CD4-positive, alpha-beta T cell treated with Interleukin-4 for 1 hour (primary cell): Measurements from ENCODE around the gene XKR7.
"Not testable (repeated sequence)": the region's sequence is repeated elsewhere in the genome, so short reads cannot be mapped to it uniquely, and the experiment has no call there.

Experiments
- DNase-seq, 2 donors: peaks; one replicate each; pipeline ENCODE4 v3.0.0-alpha.2; 2020 to 2022

The XKR7 gene

DNA sequence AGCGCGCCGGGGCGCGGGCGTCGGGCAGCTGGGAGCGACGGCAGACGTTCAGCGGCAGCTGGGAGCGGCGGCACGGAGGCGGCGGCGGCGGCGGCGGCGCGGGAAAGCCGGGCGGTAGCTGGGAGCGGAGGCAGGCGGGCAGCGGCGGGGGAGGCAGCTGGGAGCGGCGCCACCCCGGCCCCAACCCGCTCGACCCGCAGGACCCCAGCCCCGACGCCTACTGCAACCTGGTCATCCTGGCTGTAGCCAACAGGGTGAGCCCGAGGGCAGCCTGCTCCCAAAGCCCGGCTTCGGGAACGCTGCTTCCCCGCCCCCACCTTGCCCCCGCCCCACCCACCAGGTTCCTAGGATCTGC, 51.2 kb downstream of the XKR7 start:
- no peak for DNase-seq

DNA sequence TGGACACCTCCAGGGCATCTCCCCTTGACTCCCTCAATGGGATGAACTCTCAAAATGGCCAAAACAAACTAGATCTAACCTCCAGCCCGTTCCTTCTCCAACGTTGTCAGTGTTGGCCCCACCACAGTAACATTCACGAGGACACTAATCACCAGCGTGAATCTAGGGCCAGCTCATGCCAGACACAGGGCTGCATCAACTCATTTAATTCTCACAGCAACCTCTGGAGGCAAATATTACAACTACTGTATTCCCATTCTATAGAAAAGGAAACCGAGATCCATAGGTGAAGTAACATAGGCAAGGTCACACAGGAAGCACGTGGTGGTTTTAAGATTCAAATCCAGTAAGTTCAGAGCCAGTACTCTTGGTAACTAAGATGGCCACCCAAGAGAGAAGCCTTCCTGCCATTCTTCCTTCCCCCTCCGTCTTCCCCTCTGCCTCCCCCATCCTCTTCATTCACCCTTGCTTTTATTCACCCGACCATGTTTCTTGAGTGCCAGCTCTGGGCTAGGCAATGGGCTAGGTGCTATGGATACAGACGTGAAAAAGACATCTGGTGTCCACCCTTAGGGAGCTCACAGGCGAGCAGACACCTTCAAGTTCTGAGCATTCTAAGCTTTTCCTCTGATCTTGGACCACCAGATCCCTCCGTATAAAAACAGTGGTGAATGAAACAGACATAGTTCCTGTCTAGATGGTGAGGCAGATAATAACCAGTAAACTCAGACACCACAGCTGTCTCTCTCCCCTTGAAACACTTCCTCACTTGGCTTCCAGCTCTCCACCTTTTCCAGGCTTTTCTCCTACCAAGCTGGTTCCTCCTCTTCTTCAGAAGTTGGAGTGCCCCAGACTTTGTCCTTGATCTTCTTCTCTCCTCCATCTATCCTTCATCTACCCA, 51.9 kb downstream of the XKR7 start:
- no peak for DNase-seq

GRCh38 chr20:32021091-32021490, 53.1 kb downstream of the XKR7 start:
- DNase-seq, result no peak

GRCh38 chr20:32024683-32025295, 56.8 kb downstream of the XKR7 start:
- no peak for DNase-seq

DNA sequence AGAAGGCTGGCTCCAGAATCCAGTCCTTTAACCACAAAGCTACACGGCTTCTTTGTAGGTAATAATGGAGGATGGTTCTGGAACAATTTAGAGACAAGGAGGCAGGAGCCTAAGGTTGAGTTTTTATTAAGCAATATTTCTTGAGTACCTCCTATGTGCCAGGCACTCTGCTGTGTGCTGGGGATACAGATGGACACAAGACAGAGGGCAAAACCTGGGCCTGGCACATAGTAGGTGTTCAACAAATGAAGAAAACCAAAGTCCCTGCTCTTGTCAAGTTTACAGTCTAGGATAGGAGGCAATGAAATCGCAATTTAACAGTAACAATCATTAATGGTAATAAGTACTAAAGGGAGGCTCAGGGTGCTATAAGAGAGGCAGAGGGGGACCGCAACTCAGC, 59.7 kb downstream of the XKR7 start:
- no peak for DNase-seq

GRCh38 chr20:32028647-32029372, 60.9 kb downstream of the XKR7 start:
- no peak for DNase-seq

- no peak for DNase-seq
These were observed 61.6 kb downstream of the XKR7 start for GRCh38 chr20:32029561-32029960.

DNA sequence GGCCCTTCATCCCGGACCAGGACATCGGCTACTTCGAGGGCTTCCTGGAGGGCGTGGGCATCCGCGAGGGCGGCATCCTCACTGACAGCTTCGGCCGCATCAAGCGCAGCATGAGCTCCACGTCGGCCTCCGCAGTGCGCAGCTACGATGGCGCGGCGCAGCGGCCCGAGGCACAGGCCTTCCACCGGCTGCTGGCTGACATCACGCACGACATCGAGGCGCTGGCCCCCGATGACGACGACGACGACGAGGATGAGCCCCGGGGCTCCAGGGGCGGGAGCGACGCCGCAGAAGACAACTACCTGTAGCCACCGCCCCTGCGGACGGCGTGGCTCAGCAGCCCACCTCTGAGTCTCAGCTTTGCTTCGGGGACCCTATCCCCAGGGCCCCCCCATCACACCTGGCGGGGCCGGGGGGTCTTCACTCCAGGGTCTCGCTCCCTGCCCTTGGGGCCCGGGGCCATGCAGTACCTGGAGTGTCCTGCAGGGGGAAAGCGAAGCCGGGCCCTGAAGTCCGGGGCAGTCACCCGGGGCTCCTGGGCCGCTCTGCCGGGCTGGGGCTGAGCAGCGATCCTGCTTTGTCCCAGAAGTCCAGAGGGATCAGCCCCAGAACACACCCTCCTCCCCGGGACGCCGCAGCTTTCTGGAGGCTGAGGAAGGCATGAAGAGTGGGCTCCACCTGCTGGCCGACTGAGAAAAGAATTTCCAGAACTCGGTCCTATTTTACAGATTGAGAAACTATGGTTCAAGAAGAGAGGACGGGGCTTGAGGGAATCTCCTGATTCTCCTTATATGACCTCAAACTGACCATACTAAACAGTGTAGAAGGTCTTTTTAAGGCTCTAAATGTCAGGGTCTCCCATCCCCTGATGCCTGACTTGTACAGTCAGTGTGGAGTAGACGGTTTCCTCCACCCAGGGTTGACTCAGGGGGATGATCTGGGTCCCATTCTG, 63.3 kb downstream of the XKR7 start:
- DNase-seq, result peak; percentile 51 to 52

- no peak for DNase-seq
These were observed 65.4 kb downstream of the XKR7 start for GRCh38 chr20:32033316-32033715.

- DNase-seq, result not testable (repeated sequence)
These were observed 65.8 kb downstream of the XKR7 start for GRCh38 chr20:32033721-32034120.

DNA sequence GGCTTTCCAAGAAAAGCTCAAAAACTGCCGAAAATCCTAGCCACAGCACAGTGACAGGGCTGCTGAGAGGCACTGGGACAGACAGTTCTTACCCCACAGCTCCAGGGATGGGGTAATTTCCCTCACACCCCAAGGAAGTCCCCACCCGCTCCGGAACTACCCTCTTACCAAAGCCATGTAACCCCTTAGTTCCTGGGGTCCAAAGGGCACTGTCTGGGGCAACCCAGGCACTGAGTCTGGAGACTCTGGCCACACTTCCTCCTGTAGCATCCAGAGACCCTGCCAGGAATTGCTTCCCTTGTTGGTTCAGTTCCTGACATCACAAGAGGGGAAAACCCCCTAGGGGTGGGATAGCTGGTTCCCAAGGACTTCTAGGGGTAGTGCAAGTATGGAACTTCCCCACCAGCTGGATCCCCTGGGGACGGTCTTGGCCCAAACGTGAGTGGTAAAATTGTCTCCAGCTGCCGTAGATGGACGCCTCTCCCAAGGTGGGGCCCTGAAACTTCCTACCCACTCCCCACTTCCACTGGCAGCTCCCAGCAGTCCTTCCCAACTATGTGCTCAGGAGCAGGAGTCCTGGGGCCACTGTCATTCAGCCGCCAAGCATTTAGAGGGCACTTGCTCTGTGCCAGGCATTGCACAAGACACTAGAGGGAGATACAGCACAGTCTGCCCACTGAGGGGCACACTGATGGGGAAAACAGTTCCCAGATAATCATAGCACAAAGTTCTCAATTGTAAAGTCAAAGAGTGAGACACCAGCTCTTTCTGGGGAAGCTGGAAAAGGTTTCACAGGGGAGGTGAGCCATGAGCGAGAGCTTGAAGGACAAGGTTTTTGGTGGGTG, 66.9 kb downstream of the XKR7 start:
- DNase-seq, result peak in 1 of 2 donors; percentile 72

GRCh38 chr20:32035426-32035779, 67.5 kb downstream of the XKR7 start:
- no peak for DNase-seq

DNA sequence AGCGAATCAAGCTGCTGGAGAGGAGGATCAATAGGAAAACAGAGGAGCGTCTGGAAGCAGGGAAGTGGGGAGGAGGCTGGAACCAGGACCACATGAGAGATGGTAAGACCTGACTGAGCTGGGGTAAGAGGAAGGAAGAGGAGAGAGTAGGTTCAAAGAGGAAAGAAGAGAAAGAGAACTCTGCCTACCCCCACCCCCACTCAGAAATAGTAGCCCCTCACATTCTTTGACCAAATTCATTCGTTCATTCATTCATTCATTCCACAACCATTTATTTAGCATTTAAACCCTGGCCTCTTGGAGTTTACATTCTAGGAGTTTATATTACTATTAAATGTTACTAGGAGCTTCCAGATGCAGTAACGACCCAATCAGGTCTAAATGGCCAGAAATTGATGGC, 68.3 kb downstream of the XKR7 start:
- DNase-seq, result no peak

- DNase-seq, result no peak
These were observed 69.0 kb downstream of the XKR7 start for GRCh38 chr20:32036716-32037485.

GRCh38 chr20:32037929-32038328, 70.0 kb downstream of the XKR7 start:
- no peak for DNase-seq

GRCh38 chr20:32040142-32040953, 72.4 kb downstream of the XKR7 start:
- peak in 1 of 2 donors; percentile 81 for DNase-seq

DNA sequence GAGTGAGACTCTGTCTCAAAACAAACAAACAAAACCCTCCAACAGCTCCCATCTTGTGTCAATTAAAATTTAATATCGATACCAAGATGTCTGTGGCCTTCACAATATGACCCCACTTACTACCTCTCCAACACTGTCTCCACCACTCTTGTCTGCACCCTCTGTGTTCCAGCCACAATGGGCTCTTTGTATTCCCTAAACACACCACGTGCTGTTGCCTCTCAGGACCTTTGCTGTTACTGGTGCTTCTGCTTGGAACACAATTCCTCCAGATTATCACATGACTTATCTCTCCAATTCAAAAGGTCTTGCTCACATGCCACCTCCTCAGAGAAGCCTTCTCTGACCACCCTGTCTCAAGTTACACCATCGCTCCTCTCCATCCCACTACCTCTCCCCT, 78.0 kb downstream of the XKR7 start:
- no peak for DNase-seq

GRCh38 chr20:32050324-32050841, 82.4 kb downstream of the XKR7 start:
- DNase-seq, result no peak

DNA sequence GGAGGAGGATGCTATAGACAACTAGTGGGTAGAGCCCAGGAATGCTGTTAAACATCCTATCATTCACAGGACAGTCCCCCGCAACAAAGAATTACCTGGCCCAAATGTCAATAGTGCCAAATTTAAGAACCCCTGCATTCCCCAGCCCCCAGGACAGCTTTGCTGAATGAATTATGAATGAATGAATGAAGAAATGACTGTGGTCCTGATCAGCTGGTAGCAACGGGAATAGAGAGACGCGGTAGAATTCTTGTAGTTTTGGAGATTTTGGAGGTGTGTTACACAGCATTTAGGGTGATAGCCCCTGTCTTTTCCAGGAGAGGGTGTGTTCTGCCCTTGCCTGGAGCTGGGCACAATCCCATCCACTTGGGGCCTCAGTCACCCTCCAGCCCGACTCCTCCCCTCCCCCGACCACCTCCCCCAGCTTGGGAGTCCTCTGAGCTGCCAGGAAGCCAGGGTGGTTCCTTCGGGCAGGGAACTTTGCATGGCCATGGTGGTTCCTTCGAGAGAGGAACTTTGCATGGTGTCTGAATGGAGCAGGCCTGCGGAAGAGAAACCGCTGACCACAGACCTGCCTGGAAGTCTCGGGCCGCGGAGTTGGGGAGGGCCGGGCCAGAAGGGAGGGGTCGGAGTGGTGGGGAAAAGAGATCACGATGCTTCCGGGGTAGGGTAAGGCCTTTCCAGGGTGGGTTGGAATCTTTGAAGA, 83.1 kb downstream of the XKR7 start:
- peak in 1 of 2 donors; percentile 66 for DNase-seq
